Nucleus accumbens (tissue), 56 donors: ENCODE data around the gene NDUFB3.
"Not testable (repeated sequence)": the region's sequence is repeated elsewhere in the genome, so short reads cannot be mapped to it uniquely, and the experiment has no call there.

Experiments used
- DNase-seq, 56 donors: peaks; one replicate each; lab custom pipeline; 2025; lab: John Stamatoyannopoulos, UW

NDUFB3 gene

GRCh38 chr2:201071479-201072200 is at the start of gene NDUFB3, which contains the start of gene HYCC2:
TSS of gene NDUFB3 (plus strand) at chr2:201072001. CDS start at chr2:201078883, 6,882 bp downstream.
TSS of gene HYCC2 (minus strand) at chr2:201071671. CDS start at chr2:201024009, 47,662 bp downstream.
- DNase-seq, result peak; percentile 19 to 95 (median 89)

- no peak for DNase-seq
These were observed 47.3 kb upstream of the NDUFB3 start for GRCh38 chr2:201024518-201024917.

DNA sequence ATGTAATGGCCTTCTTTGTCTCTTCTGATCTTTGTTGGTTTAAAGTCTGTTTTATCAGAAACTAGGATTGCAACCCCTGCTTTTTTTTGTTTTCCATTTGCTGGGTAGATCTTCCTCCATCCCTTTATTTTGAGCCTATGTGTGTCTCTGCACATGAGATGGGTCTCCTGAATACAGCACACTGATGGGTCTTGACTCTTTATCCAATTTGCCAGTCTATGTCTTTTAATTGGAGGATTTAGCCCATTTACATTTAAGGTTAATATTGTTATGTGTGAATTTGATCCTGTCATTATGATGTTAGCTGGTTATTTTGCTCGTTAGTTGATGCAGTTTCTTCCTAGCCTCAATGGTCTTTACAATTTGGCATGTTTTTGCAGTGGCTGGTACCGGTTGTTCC is 37.4 kb upstream of the NDUFB3 start:
- DNase-seq, result not testable (repeated sequence)

DNA sequence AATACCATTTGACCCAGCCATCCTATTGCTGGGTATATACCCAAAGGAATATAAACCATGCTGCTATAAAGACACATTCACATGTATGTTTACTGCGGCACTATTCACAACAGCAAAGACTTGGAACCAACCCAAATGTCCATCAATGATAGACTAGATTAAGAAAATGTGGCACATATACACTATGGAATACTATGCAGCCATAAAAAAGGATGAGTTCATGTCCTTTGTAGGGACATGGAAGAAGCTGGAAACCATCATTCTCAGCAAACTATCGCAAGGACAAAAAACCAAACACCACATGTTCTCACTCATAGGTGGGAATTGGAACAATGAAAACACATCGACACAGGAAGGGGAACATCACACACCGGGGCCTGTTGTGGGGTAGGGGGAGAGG is 33.4 kb upstream of the NDUFB3 start:
- DNase-seq, result not testable (repeated sequence)

DNA sequence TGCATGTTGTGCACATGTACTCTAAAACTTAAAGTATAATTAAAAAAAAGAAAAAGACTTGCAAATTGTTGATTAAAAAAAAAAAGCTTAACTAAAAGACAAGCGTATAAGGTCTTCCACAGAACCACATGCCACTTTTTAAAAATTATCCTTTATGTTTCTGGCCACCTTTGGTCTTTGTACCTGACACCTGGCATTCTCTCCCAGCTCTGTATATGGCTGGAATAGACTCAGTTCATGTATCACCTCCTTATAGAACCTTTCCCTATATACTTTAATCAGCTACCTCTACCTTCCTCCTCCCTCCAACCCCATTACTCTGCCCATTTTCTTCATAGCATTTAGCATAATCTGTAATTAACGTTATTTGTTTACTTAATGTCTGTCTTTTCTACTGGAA is 32.9 kb upstream of the NDUFB3 start:
- DNase-seq, result no peak

GRCh38 chr2:201040867-201041628 is 30.8 kb upstream of the NDUFB3 start:
- no peak for DNase-seq

DNA sequence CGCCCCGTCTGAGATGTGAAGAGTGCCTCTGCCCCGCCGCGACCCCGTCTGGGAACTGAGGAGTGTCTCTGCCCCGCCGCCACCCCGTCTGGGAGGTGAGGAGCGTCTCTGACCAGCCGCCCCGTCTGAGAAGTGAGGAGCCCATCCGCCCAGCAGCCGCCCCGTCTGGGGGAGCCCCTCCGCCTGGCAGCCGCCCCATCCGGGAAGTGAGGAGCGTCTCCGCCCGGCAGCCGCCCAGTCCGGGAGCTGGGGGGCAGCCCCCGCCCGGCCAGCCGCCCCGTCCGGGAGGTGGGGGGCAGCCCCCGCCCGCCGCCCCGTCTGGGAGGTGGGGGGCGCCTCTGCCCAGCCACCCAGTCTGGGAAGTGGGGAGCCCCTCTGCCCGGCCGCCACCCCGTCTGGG is 29.4 kb upstream of the NDUFB3 start:
- DNase-seq, result not testable (repeated sequence)

DNA sequence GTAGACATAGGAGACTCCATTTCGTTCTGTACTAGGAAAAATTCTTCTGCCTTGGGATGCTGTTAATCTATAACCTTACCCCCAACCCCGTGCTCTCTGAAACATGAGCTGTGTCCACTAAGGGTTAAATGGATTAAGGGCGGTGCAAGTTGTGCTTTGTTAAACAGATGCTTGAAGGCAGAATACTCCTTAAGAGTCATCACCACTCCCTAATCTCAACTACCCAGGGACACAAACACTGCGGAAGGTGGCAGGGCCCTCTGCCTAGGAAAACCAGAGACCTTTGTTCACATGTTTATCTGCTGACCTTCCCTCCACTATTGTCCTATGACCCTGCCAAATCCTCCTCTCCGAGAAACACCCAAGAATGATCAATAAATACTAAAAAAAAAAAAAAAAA is 28.8 kb upstream of the NDUFB3 start:
- DNase-seq, result not testable (repeated sequence)

GRCh38 chr2:201046881-201047280 is 24.9 kb upstream of the NDUFB3 start:
- no peak for DNase-seq

DNA sequence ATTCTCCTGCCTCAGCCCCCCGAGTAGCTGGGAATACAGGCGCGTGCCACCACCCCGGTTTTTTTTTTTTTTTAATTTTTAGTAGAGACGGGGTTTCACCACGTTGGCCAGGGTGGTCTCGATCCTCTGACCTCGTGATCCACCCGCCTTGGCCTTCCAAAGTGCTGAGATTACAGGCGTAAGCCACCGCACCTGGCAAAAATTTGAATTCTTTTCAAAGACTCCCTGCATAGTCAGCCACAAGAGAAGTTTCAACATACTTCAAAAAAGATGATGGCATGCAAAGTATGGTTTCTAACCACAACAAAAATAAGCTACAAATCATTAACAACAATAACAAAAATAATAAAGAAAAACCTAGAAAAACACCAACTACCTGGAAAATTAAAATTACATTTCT is 22.3 kb upstream of the NDUFB3 start:
- DNase-seq, result no peak

DNA sequence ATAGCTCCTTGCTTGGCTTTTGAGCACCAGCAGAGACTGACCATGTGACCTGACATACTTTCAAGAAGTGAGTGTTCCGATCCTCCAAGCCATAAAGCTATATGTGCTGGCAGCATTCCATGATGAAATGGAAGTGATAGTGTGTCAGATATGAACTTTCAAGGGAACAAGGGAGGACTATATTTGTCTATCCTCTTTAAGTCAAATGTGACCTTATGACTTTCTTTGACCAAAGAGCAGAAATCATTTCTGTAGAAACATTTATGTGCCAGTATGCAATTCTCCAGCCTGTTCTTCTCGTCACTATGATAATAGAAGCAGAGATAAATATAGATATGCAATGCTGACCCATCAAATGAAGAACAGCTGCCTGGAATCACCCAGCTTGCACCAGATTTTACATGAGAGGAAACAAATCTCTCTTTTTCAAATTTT is 14.7 kb upstream of the NDUFB3 start:
- DNase-seq, result no peak

DNA sequence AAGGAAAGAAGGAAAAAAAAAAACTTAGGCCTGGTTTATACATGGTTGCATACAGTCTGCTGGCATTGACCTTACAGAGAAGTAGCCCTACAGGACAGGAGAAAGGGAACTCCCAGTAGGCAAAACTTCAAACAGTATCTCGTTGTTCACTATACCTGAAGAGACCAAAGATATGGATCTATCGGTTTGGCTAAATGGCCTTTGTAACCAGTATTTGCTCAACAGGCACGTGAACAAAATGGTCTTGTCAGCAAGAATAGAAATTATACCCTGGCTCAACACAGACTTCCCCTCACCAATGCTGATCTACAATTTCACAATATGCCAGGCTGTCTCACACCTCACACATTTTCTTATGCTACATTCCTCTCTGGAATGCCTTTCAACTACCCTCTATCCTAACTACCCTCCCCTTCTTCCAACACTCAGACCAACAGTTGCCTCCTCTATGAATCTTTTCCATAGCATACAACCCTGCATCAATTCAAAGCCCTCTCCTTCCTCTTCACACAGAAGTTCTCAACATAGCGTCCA is 14.0 kb upstream of the NDUFB3 start:
- DNase-seq, result no peak

GRCh38 chr2:201058914-201059313 is 12.9 kb upstream of the NDUFB3 start:
- DNase-seq, result no peak

- no peak for DNase-seq
These were observed 11.6 kb upstream of the NDUFB3 start for GRCh38 chr2:201059961-201060755.

GRCh38 chr2:201063516-201063915 is 8.3 kb upstream of the NDUFB3 start:
- not testable (repeated sequence) for DNase-seq

GRCh38 chr2:201064797-201065329 is 6.9 kb upstream of the NDUFB3 start:
- DNase-seq, result peak in 6 of 56 donors; percentile 1 to 29 (median 4)

- DNase-seq, result peak in 2 of 56 donors; percentile 18 to 59
These were observed 788 bp upstream of the NDUFB3 start for GRCh38 chr2:201070948-201071478.

GRCh38 chr2:201072201-201072530 is 365 bp downstream of the NDUFB3 start:
- DNase-seq, result peak in 1 of 56 donors; percentile 10

DNA sequence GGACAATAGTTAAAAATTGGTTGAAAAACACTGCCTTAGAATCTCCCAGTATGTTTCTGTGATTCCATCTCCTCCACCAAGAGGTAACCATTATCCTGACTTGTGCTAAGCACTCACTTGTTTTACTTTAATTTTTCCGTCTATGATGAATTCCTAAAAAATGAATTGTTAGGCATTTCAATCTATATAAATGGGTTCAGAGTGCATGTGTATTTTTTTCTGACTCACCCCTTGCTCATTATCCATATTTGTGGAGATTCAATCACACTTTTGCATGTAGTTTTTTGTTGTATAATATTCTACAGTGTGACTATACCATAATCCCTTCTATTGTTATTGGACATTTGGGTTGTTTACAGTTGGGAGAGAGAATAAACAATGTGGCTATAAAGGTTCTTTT is 1.3 kb downstream of the NDUFB3 start:
- no peak for DNase-seq

DNA sequence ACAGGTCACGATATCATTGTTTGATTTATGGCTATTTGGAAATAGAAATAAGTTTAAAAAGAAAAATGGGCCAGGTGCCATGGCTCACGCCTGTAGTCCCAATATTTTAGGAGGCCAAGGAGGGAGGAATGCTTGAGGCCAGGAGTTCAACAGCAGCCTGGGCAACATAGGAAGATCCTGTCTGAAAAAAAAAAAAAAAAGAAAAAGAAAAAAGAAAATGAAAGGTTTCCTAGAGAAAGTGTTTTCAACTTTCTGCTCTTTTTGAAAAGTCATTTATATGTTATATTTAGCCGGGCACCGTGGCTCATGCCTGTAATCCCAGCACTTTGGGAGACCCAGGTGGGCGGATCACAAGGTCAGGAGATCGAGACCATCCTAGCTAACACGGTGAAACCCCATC is 3.2 kb downstream of the NDUFB3 start:
- DNase-seq, result no peak
